ENCODE data around the gene BIVM. TPM values are rescaled to one million over a fixed set of nuclear protein-coding genes. Genes with fewer than 3 reads are reported as not detected.

Gene BIVM
- total and polyA plus RNA-seq, 2 experiments from 2014 or later: 3.2 to 4.2 TPM

DNA sequence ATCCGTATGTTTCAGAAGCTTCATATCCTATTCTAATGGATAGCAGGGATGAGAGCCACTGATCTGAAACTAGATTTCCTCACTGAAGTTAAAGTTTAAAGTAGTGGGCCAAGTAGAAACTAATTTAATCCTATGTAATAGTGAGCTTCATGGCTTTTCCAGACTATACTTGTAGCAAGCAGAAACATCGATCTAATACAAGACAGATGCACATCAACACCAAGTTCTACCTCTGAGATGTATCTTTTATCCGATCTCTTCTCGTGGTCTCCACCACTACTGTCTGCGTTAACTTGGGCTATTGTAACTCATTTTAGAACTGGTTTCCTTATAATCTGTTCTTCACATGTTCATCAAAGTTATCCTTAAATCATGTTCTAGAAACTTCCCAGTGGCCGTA lies 50.0 kb downstream of the BIVM start:
- H3K27ac ChIP-seq (ENCODE audit: low read depth): no peak overlapping the region
- no peaks in the 10 kb centered on the region; the same call in 1 of the 2 replicates for H3K36me3 ChIP-seq (ENCODE audit: insufficient read depth)
- peaks cover 25% of the 10 kb centered on the region for H3K79me2 ChIP-seq (replicated peaks; ENCODE audit: insufficient read depth)
- H2AFZ ChIP-seq: no peak overlapping the region
- H3K4me2 ChIP-seq: no peak overlapping the region
- H3K4me3 ChIP-seq: no peak overlapping the region
- no peak overlapping the region for H3K27ac Mint-ChIP-seq
- peaks cover under 1% of the 10 kb centered on the region; the same call in 1 of the 3 replicates for H3K36me3 Mint-ChIP-seq (ENCODE audit: low read depth)
- DNase-seq (ENCODE audit: low spot score): no peak
- TF ChIP-seq CREB1 (CRISPR knock-in tag; IDR thresholded peaks at IDR 0.05; ENCODE audit: low read depth) (no peak), REST (IDR thresholded peaks at IDR 0.05; ENCODE audit: unreplicated experiment) (no peak)
- ATAC-seq: no peak
- H3K27me3 Mint-ChIP-seq (ENCODE audit: insufficient read depth, low read depth, poor library complexity): peaks cover 16% of the 10 kb centered on the region
- H3K4me1 ChIP-seq (ENCODE audit: insufficient read depth): peaks cover 4% of the 10 kb centered on the region; the same call in 1 of the 2 replicates
- H3K27me3 ChIP-seq (ENCODE audit: insufficient read depth): no peaks in the 10 kb centered on the region
- no peaks in the 10 kb centered on the region for H3K9me2 ChIP-seq (ENCODE audit: insufficient read depth)
- no peaks in the 10 kb centered on the region for H4K20me1 ChIP-seq (replicated peaks; ENCODE audit: insufficient read depth)
- H3K4me3 Mint-ChIP-seq: no peak overlapping the region
- H3K9me3 Mint-ChIP-seq: no peaks in the 10 kb centered on the region
- peaks cover 11% of the 10 kb centered on the region for H3K4me1 Mint-ChIP-seq
- H3F3A ChIP-seq (replicated peaks; ENCODE audit: low read depth): no peaks in the 10 kb centered on the region

DNA sequence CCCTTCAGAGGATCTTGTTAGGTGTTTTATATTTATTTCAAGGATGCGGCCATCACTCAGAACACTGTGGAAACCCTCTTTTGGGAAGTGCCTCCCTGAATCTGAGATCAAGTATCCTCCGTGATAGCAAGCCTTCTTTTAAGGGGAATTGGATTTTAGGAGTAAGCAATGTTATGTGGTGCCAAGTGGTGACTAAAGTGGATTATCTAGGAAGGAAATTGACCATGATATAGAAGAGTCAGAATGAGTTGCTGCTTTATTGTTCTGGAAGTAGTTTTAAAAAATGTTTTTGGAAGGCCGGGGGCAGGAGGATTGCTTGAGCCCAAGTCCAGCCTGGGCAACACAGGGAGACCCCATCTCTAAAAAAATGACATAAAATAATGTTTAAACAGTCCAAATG lies 53.6 kb downstream of the BIVM start:
- ATAC-seq: no peak
- no peaks in the 10 kb centered on the region for H3K27me3 Mint-ChIP-seq (ENCODE audit: insufficient read depth, low read depth, poor library complexity)
- Histone ChIP-seq H3F3A (replicated peaks; ENCODE audit: low read depth) (no peaks in the 10 kb centered on the region), H3K36me3 (ENCODE audit: insufficient read depth) (peaks cover 9% of the 10 kb centered on the region; the same call in 1 of the 2 replicates), H3K79me2 (replicated peaks; ENCODE audit: insufficient read depth) (peaks cover 18% of the 10 kb centered on the region), H3K4me2 (no peak overlapping the region), H3K4me1 (ENCODE audit: insufficient read depth) (no peaks in the 10 kb centered on the region), H3K27ac (ENCODE audit: low read depth) (no peak overlapping the region), H3K27me3 (ENCODE audit: insufficient read depth) (no peaks in the 10 kb centered on the region), H3K9me2 (ENCODE audit: insufficient read depth) (no peaks in the 10 kb centered on the region), H2AFZ (no peak overlapping the region), H4K20me1 (replicated peaks; ENCODE audit: insufficient read depth) (no peaks in the 10 kb centered on the region), H3K4me3 (no peak overlapping the region)
- no peaks in the 10 kb centered on the region for H3K9me3 Mint-ChIP-seq
- no peak overlapping the region for H3K27ac Mint-ChIP-seq
- no peak for DNase-seq (ENCODE audit: low spot score)
- no peak overlapping the region for H3K4me3 Mint-ChIP-seq
- no peaks in the 10 kb centered on the region for H3K4me1 Mint-ChIP-seq
- peaks cover 13% of the 10 kb centered on the region for H3K36me3 Mint-ChIP-seq (ENCODE audit: low read depth)
- TF ChIP-seq STAT1 (IDR thresholded peaks at IDR 0.05; ENCODE audit: unreplicated experiment): no peak
- no peak for TF ChIP-seq JUNB (IDR thresholded peaks at IDR 0.05; ENCODE audit: unreplicated experiment)
- no peak for TF ChIP-seq POLR2AphosphoS5 (IDR thresholded peaks at IDR 0.05; ENCODE audit: low read depth)
- no peak for TF ChIP-seq REST (IDR thresholded peaks at IDR 0.05; ENCODE audit: unreplicated experiment)
- no peak for TF ChIP-seq ETS1 (IDR thresholded peaks at IDR 0.05)
- TF ChIP-seq EZH2phosphoT487 (IDR thresholded peaks at IDR 0.05; ENCODE audit: unreplicated experiment): no peak
- TF ChIP-seq ZNF114 (CRISPR knock-in tag; IDR thresholded peaks at IDR 0.05): no peak
- TF ChIP-seq, protein P1, sequence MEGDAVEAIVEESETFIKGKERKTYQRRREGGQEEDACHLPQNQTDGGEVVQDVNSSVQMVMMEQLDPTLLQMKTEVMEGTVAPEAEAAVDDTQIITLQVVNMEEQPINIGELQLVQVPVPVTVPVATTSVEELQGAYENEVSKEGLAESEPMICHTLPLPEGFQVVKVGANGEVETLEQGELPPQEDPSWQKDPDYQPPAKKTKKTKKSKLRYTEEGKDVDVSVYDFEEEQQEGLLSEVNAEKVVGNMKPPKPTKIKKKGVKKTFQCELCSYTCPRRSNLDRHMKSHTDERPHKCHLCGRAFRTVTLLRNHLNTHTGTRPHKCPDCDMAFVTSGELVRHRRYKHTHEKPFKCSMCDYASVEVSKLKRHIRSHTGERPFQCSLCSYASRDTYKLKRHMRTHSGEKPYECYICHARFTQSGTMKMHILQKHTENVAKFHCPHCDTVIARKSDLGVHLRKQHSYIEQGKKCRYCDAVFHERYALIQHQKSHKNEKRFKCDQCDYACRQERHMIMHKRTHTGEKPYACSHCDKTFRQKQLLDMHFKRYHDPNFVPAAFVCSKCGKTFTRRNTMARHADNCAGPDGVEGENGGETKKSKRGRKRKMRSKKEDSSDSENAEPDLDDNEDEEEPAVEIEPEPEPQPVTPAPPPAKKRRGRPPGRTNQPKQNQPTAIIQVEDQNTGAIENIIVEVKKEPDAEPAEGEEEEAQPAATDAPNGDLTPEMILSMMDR (conservative IDR thresholded peaks at IDR 0.05; ENCODE audit: low read depth in 2 of 2): no peak
